PC-3 (cell line): Measurements from ENCODE around the gene GPC6.

Experiments used
- EZH2phosphoT487 ChIP-seq: fragments of 300-600 bp; sonication (generic); IDR thresholded peaks from 2 replicates; pipeline ENCODE4 v1.6.1; 2018; ENCODE audit warnings: mild to moderate bottlenecking, antibody characterized with exemption, low read length, borderline replicate concordance
- TF ChIP-seq, protein P1 (sequence below): fragments of 300-600 bp; sonication (generic); conservative IDR thresholded peaks from 2 replicates; pipeline ENCODE4 v1.5.1; 2017; ENCODE audit warnings: antibody characterized with exemption, low read depth, mild to moderate bottlenecking, low read length

DNA sequence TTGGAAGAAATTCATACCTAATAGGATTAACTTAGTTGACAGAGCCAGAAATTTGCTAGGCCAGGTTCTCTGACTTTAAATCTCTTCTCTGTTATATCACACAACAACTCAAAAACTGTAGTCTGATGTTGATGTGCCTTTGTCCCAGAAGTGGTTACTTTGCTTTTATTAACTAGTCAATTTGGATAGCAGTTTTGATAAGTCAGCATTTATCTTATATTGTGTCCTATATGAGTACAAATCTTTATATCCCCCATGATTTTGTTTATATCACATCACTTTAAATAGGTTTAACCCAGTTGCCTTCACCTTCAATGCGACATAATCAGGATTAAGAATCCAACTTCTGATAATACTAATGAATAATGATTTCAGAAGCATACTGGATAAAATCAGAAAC, 459.3 kb downstream of the GPC6 start:
- TF ChIP-seq, protein P1, sequence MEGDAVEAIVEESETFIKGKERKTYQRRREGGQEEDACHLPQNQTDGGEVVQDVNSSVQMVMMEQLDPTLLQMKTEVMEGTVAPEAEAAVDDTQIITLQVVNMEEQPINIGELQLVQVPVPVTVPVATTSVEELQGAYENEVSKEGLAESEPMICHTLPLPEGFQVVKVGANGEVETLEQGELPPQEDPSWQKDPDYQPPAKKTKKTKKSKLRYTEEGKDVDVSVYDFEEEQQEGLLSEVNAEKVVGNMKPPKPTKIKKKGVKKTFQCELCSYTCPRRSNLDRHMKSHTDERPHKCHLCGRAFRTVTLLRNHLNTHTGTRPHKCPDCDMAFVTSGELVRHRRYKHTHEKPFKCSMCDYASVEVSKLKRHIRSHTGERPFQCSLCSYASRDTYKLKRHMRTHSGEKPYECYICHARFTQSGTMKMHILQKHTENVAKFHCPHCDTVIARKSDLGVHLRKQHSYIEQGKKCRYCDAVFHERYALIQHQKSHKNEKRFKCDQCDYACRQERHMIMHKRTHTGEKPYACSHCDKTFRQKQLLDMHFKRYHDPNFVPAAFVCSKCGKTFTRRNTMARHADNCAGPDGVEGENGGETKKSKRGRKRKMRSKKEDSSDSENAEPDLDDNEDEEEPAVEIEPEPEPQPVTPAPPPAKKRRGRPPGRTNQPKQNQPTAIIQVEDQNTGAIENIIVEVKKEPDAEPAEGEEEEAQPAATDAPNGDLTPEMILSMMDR: no peak
- no peak for TF ChIP-seq EZH2phosphoT487
